Neuronal stem cell (in vitro differentiated cells): Measurements from ENCODE around the gene PKD2.
"Not testable (repeated sequence)": the region's sequence is repeated elsewhere in the genome, so short reads cannot be mapped to it uniquely, and the experiment has no call there.

ENCODE experiments used
- DNase-seq: peaks from one replicate; pipeline ENCODE4 v3.0.0-alpha.2; 2013; ENCODE audit warnings: low spot score
- H2AFZ ChIP-seq: one replicate; pipeline ENCODE4 v1.6.1; 2013; ENCODE audit warnings: mild to moderate bottlenecking, low read length, inconsistent platforms
- H2AK5ac ChIP-seq: 2 replicates; pipeline ENCODE4 v1.6.1; 2013; ENCODE audit warnings: low read depth, mild to moderate bottlenecking, inconsistent platforms, low read length, moderate library complexity, mixed read lengths
- H2BK120ac ChIP-seq: 2 replicates; pipeline ENCODE4 v1.6.1; 2013; ENCODE audit warnings: low read depth, mild to moderate bottlenecking, inconsistent platforms, low read length, moderate library complexity, mixed read lengths
- H2BK12ac ChIP-seq: one replicate; pipeline ENCODE4 v1.6.1; 2013; ENCODE audit warnings: low read length, inconsistent platforms
- H2BK15ac ChIP-seq: 2 replicates; pipeline ENCODE4 v1.6.1; 2013; ENCODE audit warnings: mild to moderate bottlenecking, low read length, inconsistent platforms, mixed read lengths
- H2BK5ac ChIP-seq: one replicate; pipeline ENCODE4 v1.6.1; 2013; ENCODE audit warnings: inconsistent platforms, mild to moderate bottlenecking, low read length, moderate library complexity
- H3K14ac ChIP-seq: one replicate; pipeline ENCODE4 v1.6.1; 2013; ENCODE audit warnings: low read length, inconsistent platforms
- H3K18ac ChIP-seq: 2 replicates; pipeline ENCODE4 v1.6.1; 2013; ENCODE audit warnings: low read length, inconsistent platforms
- H3K23ac ChIP-seq: 2 replicates; pipeline ENCODE4 v1.6.1; 2013; ENCODE audit warnings: low read depth, mild to moderate bottlenecking, mixed read lengths, low read length, inconsistent platforms; ENCODE audit not compliant: poor library complexity
- H3K27ac ChIP-seq: replicated peaks from 3 replicates; pipeline ENCODE4 v1.5.1; 2013; ENCODE audit warnings: low read length, inconsistent platforms
- H3K27me3 ChIP-seq, 3 experiments: 2 replicates each; pipeline ENCODE4 v1.6.1; 2013; ENCODE audit warnings: low read length in 3 of 3, mild to moderate bottlenecking in 2 of 3, inconsistent platforms in 1 of 3, low read depth in 1 of 3, mixed read lengths in 1 of 3, moderate library complexity in 1 of 3; ENCODE audit not compliant: control insufficient read depth in 3 of 3, insufficient read depth in 3 of 3
- H3K36me3 ChIP-seq, 2 donors: replicated peaks in 1 of 2; 2 replicates each; pipeline ENCODE4 v1.6.1; 2013; ENCODE audit warnings: low read length in 2 of 2; ENCODE audit not compliant: control insufficient read depth in 2 of 2, insufficient read depth in 2 of 2
- H3K4ac ChIP-seq: 2 replicates; pipeline ENCODE4 v1.6.1; 2013; ENCODE audit warnings: inconsistent platforms, mild to moderate bottlenecking, low read length, moderate library complexity
- H3K4me1 ChIP-seq, 2 donors: 1 replicate in 1 of 2; 2 replicates in 1 of 2; pipeline ENCODE4 v1.6.1; 2013; ENCODE audit warnings: low read length in 2 of 2, low read depth in 1 of 2; ENCODE audit not compliant: control insufficient read depth in 2 of 2, insufficient read depth in 1 of 2
- H3K4me2 ChIP-seq: one replicate; pipeline ENCODE4 v1.6.1; 2013; ENCODE audit warnings: mild to moderate bottlenecking, low read length, inconsistent platforms; ENCODE audit not compliant: insufficient read depth, poor library complexity, severe bottlenecking
- H3K4me3 ChIP-seq, 2 donors: 2 replicates each; pipeline ENCODE4 v1.5.1; 2013; ENCODE audit warnings: low read length in 2 of 2, mild to moderate bottlenecking in 2 of 2, inconsistent platforms in 1 of 2, moderate library complexity in 1 of 2
- H3K79me1 ChIP-seq: one replicate; pipeline ENCODE4 v1.6.1; 2013; ENCODE audit warnings: low read depth, mild to moderate bottlenecking, inconsistent platforms, low read length, moderate library complexity
- H3K9ac ChIP-seq: one replicate; pipeline ENCODE4 v1.6.1; 2013; ENCODE audit warnings: mild to moderate bottlenecking, low read depth, low read length, inconsistent platforms; ENCODE audit not compliant: poor library complexity
- H3K9me3 ChIP-seq, 2 donors: replicated peaks in 1 of 2; 2 replicates each; pipeline versions ENCODE3 to v1.6.1; 2013; ENCODE audit warnings: low read length in 2 of 2, mild to moderate bottlenecking in 2 of 2, inconsistent platforms in 1 of 2, low read depth in 1 of 2, mixed read lengths in 1 of 2, moderate library complexity in 1 of 2; ENCODE audit not compliant: control insufficient read depth in 2 of 2, insufficient read depth in 1 of 2
- H4K8ac ChIP-seq: one replicate; pipeline ENCODE4 v1.6.1; 2013; ENCODE audit warnings: low read depth, mild to moderate bottlenecking, inconsistent platforms, low read length, moderate library complexity
- H4K91ac ChIP-seq: one replicate; pipeline ENCODE4 v1.6.1; 2013; ENCODE audit warnings: low read length, low read depth, mild to moderate bottlenecking, inconsistent platforms; ENCODE audit not compliant: poor library complexity
- WGBS, 2 donors: extraction: QIAGEN DNeasy Blood & Tissue Kit; methylation state at CpG; one replicate each; pipeline ENCODE4 v1.1.7; 2013; ENCODE audit warnings: missing lambda C conversion rate in 2 of 2, mixed read lengths in 1 of 2; ENCODE audit not compliant: insufficient read length in 2 of 2, insufficient replicate concordance in 1 of 2; ENCODE audit errors: extremely low coverage in 2 of 2; 5-methylcytosine and 5-hydroxymethylcytosine counted together

Gene PKD2

GRCh38 chr4:88021824-88022223 is 14.4 kb downstream of the PKD2 start:
- Histone ChIP-seq H2BK15ac (no peak overlapping the region), H2BK5ac (no peak overlapping the region), H3K4me1 (no peaks in the 10 kb centered on the region), H3K4me2 (no peak overlapping the region), H2BK12ac (no peak overlapping the region), H3K9me3 (peaks cover 6 to 18% of the 10 kb centered on the region in 2 donors), H3K4me3 (no peak overlapping the region), H3K4ac (no peak overlapping the region), H3K36me3 (peaks cover 14 to 92% of the 10 kb centered on the region in 2 donors), H4K91ac (no peak overlapping the region), H3K23ac (no peak overlapping the region), H3K27ac (no peak overlapping the region), H3K9ac (no peak overlapping the region), H3K18ac (no peak overlapping the region), H3K27me3 (no peaks in the 10 kb centered on the region), H2AK5ac (no peak overlapping the region), H2AFZ (no peak overlapping the region), H4K8ac (no peak overlapping the region), H2BK120ac (no peak overlapping the region), H3K79me1 (no peaks in the 10 kb centered on the region), H3K14ac (no peak overlapping the region)
- DNase-seq: no peak

GRCh38 chr4:88022289-88022688 is 14.9 kb downstream of the PKD2 start:
- Histone ChIP-seq H4K91ac (no peak overlapping the region), H3K27ac (no peak overlapping the region), H4K8ac (no peak overlapping the region), H3K9ac (no peak overlapping the region), H2BK15ac (no peak overlapping the region), H3K18ac (no peak overlapping the region), H3K23ac (no peak overlapping the region), H3K14ac (no peak overlapping the region), H2BK12ac (no peak overlapping the region), H2AFZ (no peak overlapping the region), H2BK5ac (no peak overlapping the region), H3K4ac (no peak overlapping the region), H3K4me1 (no peaks in the 10 kb centered on the region), H2BK120ac (no peak overlapping the region), H3K4me2 (no peak overlapping the region), H3K9me3 (peaks cover 6 to 21% of the 10 kb centered on the region in 2 donors), H3K36me3 (peaks cover 13 to 93% of the 10 kb centered on the region in 2 donors), H2AK5ac (no peak overlapping the region), H3K79me1 (no peaks in the 10 kb centered on the region), H3K27me3 (no peaks in the 10 kb centered on the region), H3K4me3 (no peak overlapping the region)
- DNase-seq: no peak

- H3K4ac ChIP-seq, H3K79me1 ChIP-seq, H3K27me3 ChIP-seq, H4K8ac ChIP-seq, H3K27ac ChIP-seq, H4K91ac ChIP-seq, H2AFZ ChIP-seq, H3K4me2 ChIP-seq, H2AK5ac ChIP-seq, H2BK120ac ChIP-seq, H3K9ac ChIP-seq, DNase-seq, H3K18ac ChIP-seq, H2BK15ac ChIP-seq, H3K4me1 ChIP-seq, H3K14ac ChIP-seq, H2BK5ac ChIP-seq, H3K23ac ChIP-seq, H2BK12ac ChIP-seq, H3K4me3 ChIP-seq: not testable (repeated sequence)
- Histone ChIP-seq H3K36me3 (peaks cover 18 to 98% of the 10 kb centered on the region in 2 donors), H3K9me3 (peaks cover 6 to 21% of the 10 kb centered on the region in 2 donors)
- whole genome bisulfite sequencing, 2 donors: no CpG with 5 or more reads among the region's 6 CpGs
Observed at GRCh38 chr4:88025868-88026661, 18.6 kb downstream of the PKD2 start.

GRCh38 chr4:88027611-88028608 is 20.5 kb downstream of the PKD2 start:
- DNase-seq: no peak
- H2BK15ac ChIP-seq: no peak overlapping the region
- H3K9me3 ChIP-seq: peaks cover 6 to 21% of the 10 kb centered on the region in 2 donors
- no peak overlapping the region for H3K14ac ChIP-seq
- no peaks in the 10 kb centered on the region for H3K79me1 ChIP-seq
- H3K27me3 ChIP-seq: no peaks in the 10 kb centered on the region
- no peak overlapping the region for H4K8ac ChIP-seq
- WGBS, 2 donors: no CpG with 5 or more reads among the region's 4 CpGs
- no peak overlapping the region for H3K4ac ChIP-seq
- H2BK5ac ChIP-seq: no peak overlapping the region
- H3K36me3 ChIP-seq: peaks cover 15 to 98% of the 10 kb centered on the region in 2 donors
- no peak overlapping the region for H3K4me2 ChIP-seq
- H2BK120ac ChIP-seq: no peak overlapping the region
- no peak overlapping the region for H2BK12ac ChIP-seq
- no peak overlapping the region for H3K23ac ChIP-seq
- H4K91ac ChIP-seq: no peak overlapping the region
- no peak overlapping the region for H3K9ac ChIP-seq
- no peak overlapping the region for H2AK5ac ChIP-seq
- no peak overlapping the region for H3K4me3 ChIP-seq
- no peak overlapping the region for H3K18ac ChIP-seq
- no peaks in the 10 kb centered on the region for H3K4me1 ChIP-seq
- H3K27ac ChIP-seq: no peak overlapping the region
- no peak overlapping the region for H2AFZ ChIP-seq
